Measurements from ENCODE around the gene MDFI.

DNA sequence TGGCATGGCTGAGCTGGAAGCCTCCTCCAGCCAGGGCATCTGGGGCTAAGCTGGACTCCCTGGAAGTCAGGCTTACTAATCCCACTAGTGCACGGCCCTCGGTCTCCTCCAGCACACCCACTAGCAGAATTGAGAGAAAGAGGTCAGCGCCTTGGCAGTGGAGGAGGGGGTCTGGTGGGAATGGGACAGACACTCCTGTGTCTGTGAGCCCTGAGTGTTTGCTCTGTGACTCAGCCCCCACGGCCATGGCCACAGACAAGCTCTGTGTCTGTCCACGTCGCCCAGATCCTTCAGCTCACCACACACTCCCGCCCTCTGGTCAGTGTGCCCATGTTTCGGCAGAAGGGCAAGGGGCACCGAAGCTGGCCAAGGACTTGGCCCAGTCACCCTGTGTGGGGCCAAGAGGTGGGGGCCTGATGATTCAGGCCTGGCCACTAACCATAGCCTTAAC lies 8.8 kb downstream of the MDFI start:
- no peak for TF ChIP-seq POLR2AphosphoS5 (IDR thresholded peaks at IDR 0.05)
- TF ChIP-seq, protein P1, sequence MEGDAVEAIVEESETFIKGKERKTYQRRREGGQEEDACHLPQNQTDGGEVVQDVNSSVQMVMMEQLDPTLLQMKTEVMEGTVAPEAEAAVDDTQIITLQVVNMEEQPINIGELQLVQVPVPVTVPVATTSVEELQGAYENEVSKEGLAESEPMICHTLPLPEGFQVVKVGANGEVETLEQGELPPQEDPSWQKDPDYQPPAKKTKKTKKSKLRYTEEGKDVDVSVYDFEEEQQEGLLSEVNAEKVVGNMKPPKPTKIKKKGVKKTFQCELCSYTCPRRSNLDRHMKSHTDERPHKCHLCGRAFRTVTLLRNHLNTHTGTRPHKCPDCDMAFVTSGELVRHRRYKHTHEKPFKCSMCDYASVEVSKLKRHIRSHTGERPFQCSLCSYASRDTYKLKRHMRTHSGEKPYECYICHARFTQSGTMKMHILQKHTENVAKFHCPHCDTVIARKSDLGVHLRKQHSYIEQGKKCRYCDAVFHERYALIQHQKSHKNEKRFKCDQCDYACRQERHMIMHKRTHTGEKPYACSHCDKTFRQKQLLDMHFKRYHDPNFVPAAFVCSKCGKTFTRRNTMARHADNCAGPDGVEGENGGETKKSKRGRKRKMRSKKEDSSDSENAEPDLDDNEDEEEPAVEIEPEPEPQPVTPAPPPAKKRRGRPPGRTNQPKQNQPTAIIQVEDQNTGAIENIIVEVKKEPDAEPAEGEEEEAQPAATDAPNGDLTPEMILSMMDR (IDR thresholded peaks at IDR 0.05): no peak
